Sigmoid colon (tissue), 7 donors: ENCODE results near the gene PPIP5K2. TPM values are rescaled to one million over a fixed set of nuclear protein-coding genes. Genes with fewer than 3 reads are reported as not detected.
"Not testable (repeated sequence)": the region's sequence is repeated elsewhere in the genome, so short reads cannot be mapped to it uniquely, and the experiment has no call there.

ENCODE experiments used
- DNase-seq: peaks from one replicate; pipeline ENCODE4 v3.0.0-alpha.2; 2019
- H3K27ac ChIP-seq, 4 donors: fragments of 200-600 bp; sonication (generic); one replicate each; pipeline ENCODE4 v1.5.1; 2016 to 2019; ENCODE audit warnings: mild to moderate bottlenecking in 1 of 4
- H3K27me3 ChIP-seq, 3 donors: fragments of 200-600 bp; sonication (generic); one replicate each; pipeline ENCODE4 v1.5.1; 2019; ENCODE audit warnings: mild to moderate bottlenecking in 1 of 3
- H3K36me3 ChIP-seq, 4 donors: fragments of 200-600 bp; sonication (generic); one replicate each; pipeline ENCODE4 v1.5.1; 2016 to 2019
- H3K4me1 ChIP-seq, 4 donors: fragments of 200-600 bp; sonication (generic); one replicate each; pipeline ENCODE4 v1.5.1; 2017 to 2019
- H3K4me3 ChIP-seq, 4 donors: fragments of 200-600 bp; sonication (generic); one replicate each; pipeline ENCODE4 v1.5.1; 2017 to 2019; ENCODE audit warnings: mild to moderate bottlenecking in 2 of 4, moderate library complexity in 1 of 4
- H3K9me3 ChIP-seq, 4 donors: fragments of 200-600 bp in 3 of 4; sonication (generic) in 3 of 4; one replicate each; pipeline versions ENCODE4 v1.5.1 to v1.6.1; 2013 to 2019
- CTCF ChIP-seq, 4 experiments: fragments of 450-650 bp in 3 of 4; fragments of 200-600 bp in 1 of 4; IDR thresholded peaks; one replicate each; pipeline ENCODE4 v1.5.1; 2016 to 2019; ENCODE audit warnings: antibody characterized with exemption in 4 of 4, mild to moderate bottlenecking in 3 of 4, moderate library complexity in 2 of 4
- EP300 ChIP-seq, 4 donors: sonication (generic); formaldehyde crosslinking; IDR thresholded peaks; one replicate each; pipeline ENCODE4 v1.6.1; 2017; ENCODE audit warnings: antibody characterized with exemption in 4 of 4
- POLR2A ChIP-seq, 2 donors: fragments of 450-650 bp; IDR thresholded peaks; one replicate each; pipeline ENCODE4 v1.6.1; 2016; ENCODE audit warnings: antibody characterized with exemption in 2 of 2, mild to moderate bottlenecking in 2 of 2, moderate library complexity in 2 of 2
- POLR2AphosphoS5 ChIP-seq, 4 donors: sonication (generic); formaldehyde crosslinking; IDR thresholded peaks; one replicate each; pipeline ENCODE4 v1.6.1; 2017; ENCODE audit warnings: antibody characterized with exemption in 4 of 4
- WGBS, 2 donors: extraction: QIAGEN DNeasy Blood & Tissue Kit; methylation state at CpG; one replicate each; pipeline ENCODE4 v1.1.7; 2013; 5-methylcytosine and 5-hydroxymethylcytosine counted together
- intact Hi-C: fragments of 100-400 bp; cut with DNase I; formaldehyde crosslinking; loops from one replicate; pipeline ENCODE4 v1.15.1; 2023
- polyA plus RNA-seq, 3 donors: library from polyadenylated mRNA; stranded (reverse); fragments of 200-250 nt; gene quantifications; one replicate each; pipeline ENCODE4 v1.2.3, GENCODE V29; 2013
- total RNA-seq, 4 donors: library from RNA; depleted of rRNA; stranded (reverse); fragments of >200 nt; gene quantifications; one replicate each; pipeline ENCODE4 v1.1.0, GENCODE V29; 2016
- donor health status: healthy with polysubstance abuse.
- donor health status: Bipolar disorder and iron deficiency.
- donor health status: healthy.

Gene PPIP5K2
- total RNA-seq = 10 to 100 TPM; 22.8 to 34.1 (median 28.5) TPM
- polyA plus RNA-seq = 10 to 100 TPM; 20.4 to 22.7 (median 22.5) TPM

GRCh38 chr5:103119765-103120606 is at the start of gene PPIP5K2, which contains the start of gene GIN1:
Gene PPIP5K2, plus strand, starts transcription at chr5:103120301. Its CDS starts 9,289 bp downstream, at chr5:103129590.
Gene GIN1, minus strand, starts transcription at chr5:103120138. Its CDS starts 11,431 bp downstream, at chr5:103108707.
- no peaks in the 10 kb centered on the region for H3K27me3 ChIP-seq
- WGBS, 2 donors = 0% methylated on average over 46 of the region's 46 CpGs
- peak within 1 kb of the TSS; percentile 84 to 89 (median 88) for H3K27ac ChIP-seq
- peaks cover 0 to 50% (median 33%) of the 10 kb centered on the region in 4 donors for H3K4me1 ChIP-seq
- intact Hi-C loops = loop anchor here (2.0 to 10.0 kb wide), 2 partner anchors 139 to 365 kb away; partner anchors contain the start of genes MACIR and PAM
- H3K36me3 ChIP-seq = no peaks in the 10 kb centered on the region
- TF ChIP-seq POLR2AphosphoS5 (IDR thresholded peaks at IDR 0.05) (peak; percentile 55 to 93 (median 80)), EP300 (IDR thresholded peaks at IDR 0.05) (no peak), POLR2A (IDR thresholded peaks at IDR 0.05) (peak; percentile 54 to 73)
- DNase-seq = peak; percentile 97
- H3K4me3 ChIP-seq = peak within 1 kb of the TSS; percentile 78 to 83 (median 80)
- no peaks in the 10 kb centered on the region for H3K9me3 ChIP-seq

- H3K4me1 ChIP-seq, H3K27me3 ChIP-seq, DNase-seq, H3K4me3 ChIP-seq, H3K36me3 ChIP-seq, intact Hi-C loops, H3K27ac ChIP-seq: not testable (repeated sequence)
- 83 to 87% methylated on average over 4 of the region's 4 CpGs for WGBS, 2 donors
- H3K9me3 ChIP-seq = peaks cover 9 to 24% (median 11%) of the 10 kb centered on the region in 4 donors
Observed at GRCh38 chr5:103073500-103073899, 46.6 kb upstream of the PPIP5K2 start.

GRCh38 chr5:103075442-103075841 is 44.7 kb upstream of the PPIP5K2 start:
- Histone ChIP-seq H3K27me3 (no peaks in the 10 kb centered on the region), H3K36me3 (no peaks in the 10 kb centered on the region), H3K9me3 (peaks cover 9 to 40% (median 23%) of the 10 kb centered on the region in 4 donors), H3K4me1 (no peaks in the 10 kb centered on the region), H3K27ac (no peak overlapping the region), H3K4me3 (no peak overlapping the region)
- WGBS, 2 donors = 88 to 95% methylated on average over 4 of the region's 4 CpGs
- TF ChIP-seq CTCF (IDR thresholded peaks at IDR 0.05) = no peak
- TF ChIP-seq POLR2A (IDR thresholded peaks at IDR 0.05) = no peak
- TF ChIP-seq EP300 (IDR thresholded peaks at IDR 0.05) = no peak
- TF ChIP-seq POLR2AphosphoS5 (IDR thresholded peaks at IDR 0.05) = no peak
- no peak for DNase-seq
- intact Hi-C loops = no loop called here

DNA sequence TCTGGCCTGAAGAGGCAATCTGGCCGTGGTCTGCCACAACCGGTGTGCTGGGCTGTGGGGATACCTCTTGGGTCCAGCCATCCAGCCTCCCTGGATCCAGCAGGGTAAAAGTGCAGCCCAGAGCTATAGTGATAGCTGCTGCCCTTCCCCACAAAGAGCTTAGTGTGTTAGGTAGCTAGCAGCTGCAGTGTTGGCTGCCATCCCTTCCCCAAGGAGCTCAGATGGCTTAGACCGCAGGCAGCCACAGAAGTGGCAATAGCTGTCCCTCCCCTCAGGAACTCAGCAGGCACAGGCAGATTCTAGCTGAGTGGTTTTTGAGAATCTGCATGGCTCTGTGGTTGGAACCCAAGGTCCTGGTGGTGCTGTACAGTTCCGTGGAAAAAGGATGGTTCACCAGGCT is 40.3 kb upstream of the PPIP5K2 start:
- Histone ChIP-seq H3K27ac (no peak overlapping the region), H3K9me3 (peaks cover 6 to 47% (median 28%) of the 10 kb centered on the region in 4 donors), H3K36me3 (peaks cover 0 to 4% (median 0%) of the 10 kb centered on the region in 4 donors), H3K4me3 (no peak overlapping the region), H3K27me3 (no peaks in the 10 kb centered on the region), H3K4me1 (no peaks in the 10 kb centered on the region)
- TF ChIP-seq POLR2A (IDR thresholded peaks at IDR 0.05) (no peak), CTCF (IDR thresholded peaks at IDR 0.05) (no peak), POLR2AphosphoS5 (IDR thresholded peaks at IDR 0.05) (no peak), EP300 (IDR thresholded peaks at IDR 0.05) (no peak)
- no peak for DNase-seq
- intact Hi-C loops = no loop called here
- 85 to 96% methylated on average over 4 of the region's 4 CpGs for WGBS, 2 donors

GRCh38 chr5:103086547-103086946 is 33.6 kb upstream of the PPIP5K2 start:
- 96% methylated on average over 1 of the region's 1 CpG for WGBS, 2 donors
- H3K36me3 ChIP-seq = peaks cover 0 to 58% (median 14%) of the 10 kb centered on the region in 4 donors
- intact Hi-C loops = no loop called here
- no peaks in the 10 kb centered on the region for H3K27me3 ChIP-seq
- H3K4me3 ChIP-seq = no peak overlapping the region
- H3K4me1 ChIP-seq = no peaks in the 10 kb centered on the region
- no peak overlapping the region for H3K27ac ChIP-seq
- no peak for DNase-seq
- TF ChIP-seq EP300 (IDR thresholded peaks at IDR 0.05) = no peak
- TF ChIP-seq POLR2AphosphoS5 (IDR thresholded peaks at IDR 0.05) = no peak
- TF ChIP-seq CTCF (IDR thresholded peaks at IDR 0.05) = no peak
- TF ChIP-seq POLR2A (IDR thresholded peaks at IDR 0.05) = no peak
- H3K9me3 ChIP-seq = peaks cover 2 to 8% (median 5%) of the 10 kb centered on the region in 4 donors
